Cardiac muscle cell (in vitro differentiated cells and primary cell): ENCODE data around the gene LPP. TPM values are rescaled to one million over a fixed set of nuclear protein-coding genes. Genes with fewer than 3 reads are reported as not detected.

ENCODE experiments used
- DNase-seq, 2 donors: peaks; one replicate each; pipeline versions ENCODE4 v3.0.0 to v3.0.0-alpha.2; 2010 to 2017; ENCODE audit warnings: low read depth in 1 of 2, low spot score in 1 of 2
- H3K27ac ChIP-seq: fragments of 200-600 bp; sonication (generic); 2 replicates; pipeline ENCODE4 v1.5.1; 2016
- H3K27me3 ChIP-seq: fragments of 200-600 bp; sonication (generic); 2 replicates; pipeline ENCODE4 v1.6.0; 2016; ENCODE audit warnings: control low read depth
- H3K36me3 ChIP-seq: fragments of 200-600 bp; sonication (generic); 2 replicates; pipeline ENCODE4 v1.5.1; 2016; ENCODE audit warnings: control low read depth
- H3K4me1 ChIP-seq: fragments of 200-600 bp; sonication (generic); 2 replicates; pipeline ENCODE4 v1.8.1; 2017; ENCODE audit warnings: low read depth, mild to moderate bottlenecking, mixed run types
- H3K4me3 ChIP-seq: fragments of 200-600 bp; sonication (generic); 2 replicates; pipeline ENCODE4 v1.5.1; 2016; ENCODE audit warnings: mild to moderate bottlenecking
- H3K9me3 ChIP-seq: fragments of 200-600 bp; sonication (generic); 2 replicates; pipeline ENCODE4 v1.5.1; 2017; ENCODE audit warnings: low read depth, mild to moderate bottlenecking, control low read depth
- polyA plus RNA-seq: library from polyadenylated mRNA; unstranded; fragments of >200 nt; fragmentation: Nextera tagmentation; extraction: Ambion mirVana; gene quantifications from 2 replicates; pipeline ENCODE4 v1.2.1, GENCODE V29; 2016
- total RNA-seq: library from RNA; depleted of rRNA; stranded (reverse); fragments of >200 nt; gene quantifications from 2 replicates; pipeline ENCODE4 v1.2.3, GENCODE V29; 2016
- TF ChIP-seq, protein P1 (sequence below): IDR thresholded peaks from 2 replicates; pipeline ENCODE4 v1.5.1; 2012; ENCODE audit warnings: low read depth, mild to moderate bottlenecking, low read length

The LPP gene
- total and polyA plus RNA-seq, 2 experiments from 2014 or later, result 21.4 to 45.2 TPM

DNA sequence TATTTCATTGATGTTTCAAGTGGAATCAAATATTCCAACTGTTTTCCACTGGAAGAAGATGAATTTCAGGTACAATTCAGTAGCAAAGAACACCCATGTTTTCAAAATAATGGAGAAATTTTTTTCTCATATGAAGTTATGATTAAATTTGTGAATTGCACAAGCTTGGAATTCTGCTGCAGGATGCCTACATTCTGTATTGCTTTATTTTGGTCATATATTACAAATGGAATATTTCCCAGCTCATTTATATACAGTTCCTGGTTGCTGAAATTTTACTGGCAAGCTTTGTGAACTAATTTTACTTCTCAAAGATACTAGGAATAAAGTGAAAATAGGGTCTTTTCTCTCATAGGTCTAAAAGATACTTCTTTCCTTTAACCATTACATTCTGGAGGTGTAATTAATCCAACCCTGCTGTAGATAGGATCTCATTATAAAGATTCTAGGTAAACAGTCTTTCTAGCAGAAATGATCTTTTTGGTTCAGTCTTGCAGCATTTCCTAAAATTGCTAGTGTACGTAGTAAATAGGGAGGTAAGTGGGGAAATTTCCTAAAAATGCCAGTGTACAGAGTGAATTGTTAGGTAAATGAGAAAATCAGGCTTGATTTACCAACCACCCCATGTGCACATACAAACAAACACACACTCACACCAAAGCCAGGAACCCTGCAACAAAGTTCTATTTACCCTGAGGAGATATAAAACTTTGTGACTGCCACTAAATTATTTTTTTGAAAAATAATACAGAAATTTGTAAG is 624.3 kb downstream of the LPP start:
- H3K4me1 ChIP-seq, result no peaks in the 10 kb centered on the region
- no peaks in the 10 kb centered on the region for H3K27me3 ChIP-seq
- no peak overlapping the region for H3K27ac ChIP-seq
- H3K36me3 ChIP-seq, result no peaks in the 10 kb centered on the region
- TF ChIP-seq, protein P1, sequence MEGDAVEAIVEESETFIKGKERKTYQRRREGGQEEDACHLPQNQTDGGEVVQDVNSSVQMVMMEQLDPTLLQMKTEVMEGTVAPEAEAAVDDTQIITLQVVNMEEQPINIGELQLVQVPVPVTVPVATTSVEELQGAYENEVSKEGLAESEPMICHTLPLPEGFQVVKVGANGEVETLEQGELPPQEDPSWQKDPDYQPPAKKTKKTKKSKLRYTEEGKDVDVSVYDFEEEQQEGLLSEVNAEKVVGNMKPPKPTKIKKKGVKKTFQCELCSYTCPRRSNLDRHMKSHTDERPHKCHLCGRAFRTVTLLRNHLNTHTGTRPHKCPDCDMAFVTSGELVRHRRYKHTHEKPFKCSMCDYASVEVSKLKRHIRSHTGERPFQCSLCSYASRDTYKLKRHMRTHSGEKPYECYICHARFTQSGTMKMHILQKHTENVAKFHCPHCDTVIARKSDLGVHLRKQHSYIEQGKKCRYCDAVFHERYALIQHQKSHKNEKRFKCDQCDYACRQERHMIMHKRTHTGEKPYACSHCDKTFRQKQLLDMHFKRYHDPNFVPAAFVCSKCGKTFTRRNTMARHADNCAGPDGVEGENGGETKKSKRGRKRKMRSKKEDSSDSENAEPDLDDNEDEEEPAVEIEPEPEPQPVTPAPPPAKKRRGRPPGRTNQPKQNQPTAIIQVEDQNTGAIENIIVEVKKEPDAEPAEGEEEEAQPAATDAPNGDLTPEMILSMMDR, result no peak
- no peak overlapping the region for H3K4me3 ChIP-seq
- no peaks in the 10 kb centered on the region for H3K9me3 ChIP-seq
- DNase-seq, result no peak

GRCh38 chr3:188779281-188779980 is 625.5 kb downstream of the LPP start:
- Histone ChIP-seq H3K9me3 (no peaks in the 10 kb centered on the region), H3K4me1 (no peaks in the 10 kb centered on the region), H3K27me3 (no peaks in the 10 kb centered on the region), H3K4me3 (no peak overlapping the region), H3K36me3 (no peaks in the 10 kb centered on the region), H3K27ac (no peak overlapping the region)
- DNase-seq, result peak in 1 of 2 donors; percentile 35
- TF ChIP-seq, protein P1, result no peak

DNA sequence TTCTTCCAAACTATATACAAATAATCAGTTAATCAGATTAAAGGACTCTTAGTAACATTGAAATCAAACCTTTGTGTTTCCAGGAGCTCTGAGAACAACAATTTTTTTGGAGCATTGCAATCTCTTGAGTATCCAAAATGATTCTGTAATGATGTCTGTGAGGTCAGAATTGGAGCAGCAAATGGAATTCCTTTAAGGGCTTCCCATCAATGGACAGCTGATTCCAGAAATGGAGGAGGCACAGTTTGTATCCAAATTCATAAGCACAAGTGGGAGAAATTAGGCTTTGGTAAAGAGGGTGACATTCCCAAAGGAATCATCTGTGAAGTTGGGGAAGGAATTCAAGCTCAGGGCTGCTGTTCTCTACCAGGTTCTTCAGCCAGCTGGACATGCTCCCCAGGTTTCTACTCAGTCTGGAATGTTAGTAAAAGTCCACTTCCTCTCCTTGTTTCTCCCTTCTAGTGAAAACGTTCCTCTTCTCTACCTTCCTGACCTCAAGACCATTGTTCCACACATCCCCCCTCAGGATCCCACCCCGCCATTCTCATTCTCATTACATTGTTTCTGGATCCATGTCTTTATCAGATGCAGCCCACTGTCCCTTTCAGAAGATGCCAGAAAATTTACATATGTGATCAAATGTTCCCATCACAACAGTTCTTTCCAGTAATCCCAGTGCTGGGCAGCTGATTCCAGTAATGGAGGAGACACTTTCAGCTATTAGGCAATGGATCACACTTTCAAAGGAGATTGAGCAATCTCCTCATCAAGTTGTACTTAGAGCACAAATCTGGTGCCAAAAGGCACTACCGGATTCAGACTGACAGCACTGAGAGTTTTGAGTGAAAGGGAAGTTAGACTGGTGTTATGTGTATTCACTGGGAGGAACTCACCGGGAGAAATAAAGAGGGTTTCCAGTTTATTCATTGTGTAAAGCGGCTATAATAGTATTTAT is 626.5 kb downstream of the LPP start:
- H3K9me3 ChIP-seq, result no peaks in the 10 kb centered on the region
- H3K27ac ChIP-seq, result no peak overlapping the region
- DNase-seq, result peak in 1 of 2 donors; percentile 92
- H3K4me3 ChIP-seq, result no peak overlapping the region
- TF ChIP-seq, protein P1, result no peak
- no peaks in the 10 kb centered on the region for H3K36me3 ChIP-seq
- H3K27me3 ChIP-seq, result no peaks in the 10 kb centered on the region
- H3K4me1 ChIP-seq, result no peaks in the 10 kb centered on the region

GRCh38 chr3:188782613-188783124 is 628.7 kb downstream of the LPP start:
- peaks cover 4% of the 10 kb centered on the region for H3K4me1 ChIP-seq
- H3K36me3 ChIP-seq, result no peaks in the 10 kb centered on the region
- no peaks in the 10 kb centered on the region for H3K9me3 ChIP-seq
- TF ChIP-seq, protein P1, result no peak
- no peaks in the 10 kb centered on the region for H3K27me3 ChIP-seq
- no peak overlapping the region for H3K27ac ChIP-seq
- no peak for DNase-seq
- no peak overlapping the region for H3K4me3 ChIP-seq

GRCh38 chr3:188786424-188786823 is 632.5 kb downstream of the LPP start:
- no peaks in the 10 kb centered on the region for H3K27me3 ChIP-seq
- no peaks in the 10 kb centered on the region for H3K9me3 ChIP-seq
- no peak overlapping the region for H3K27ac ChIP-seq
- TF ChIP-seq, protein P1, result no peak
- peaks cover 5% of the 10 kb centered on the region for H3K4me1 ChIP-seq
- DNase-seq, result no peak
- no peaks in the 10 kb centered on the region for H3K36me3 ChIP-seq
- no peak overlapping the region for H3K4me3 ChIP-seq
